ENCODE data around the gene C1orf141. TPM values are rescaled to one million over a fixed set of nuclear protein-coding genes. Genes with fewer than 3 reads are reported as not detected.

The C1orf141 gene
- total RNA-seq, 4 donors from 2014 or later, result not detected

- intact Hi-C loops (cut with DNase I; ENCODE audit: low total_unique reads) (no loop called here), in situ Hi-C loops (cut with MboI; ENCODE audit: low pct_ligation_motif_present in 1 of 4, low pct_unique_long_range_greater_than_20kb in 1 of 4, low sequenced_read_pairs in 3 of 4) (loop anchor here in 2 of 4 donors (25.0 kb wide), 2 partner anchors 118 to 368 kb away; partner anchors contain the start of gene DYNLT5 (in 1 of the 2))
- no peaks in the 10 kb centered on the region for H3K36me3 ChIP-seq
- TF ChIP-seq CTCF (IDR thresholded peaks at IDR 0.05), result no peak
- TF ChIP-seq POLR2A (IDR thresholded peaks at IDR 0.05), result no peak
- TF ChIP-seq EP300 (IDR thresholded peaks at IDR 0.05; ENCODE audit: low read depth), result no peak
- no peak for TF ChIP-seq POLR2AphosphoS5 (IDR thresholded peaks at IDR 0.05)
- peaks cover 3 to 17% (median 6%) of the 10 kb centered on the region in 4 donors for H3K4me1 ChIP-seq
- no peaks in the 10 kb centered on the region for H3K9me3 ChIP-seq
- DNase-seq, result no peak
- H3K4me3 ChIP-seq, result no peak overlapping the region
- WGBS, 2 donors (ENCODE audit: low coverage in 1 of 2), result 60 to 64% methylated on average over 2 of the region's 2 CpGs
- H3K27me3 ChIP-seq, result no peaks in the 10 kb centered on the region
- no peak overlapping the region for H3K27ac ChIP-seq
Observed at GRCh38 chr1:67130673-67131072, 4.1 kb downstream of the C1orf141 start.

GRCh38 chr1:67126974-67127373, 7.8 kb downstream of the C1orf141 start:
- DNase-seq, result no peak
- Histone ChIP-seq H3K27me3 (no peaks in the 10 kb centered on the region), H3K4me3 (no peak overlapping the region), H3K36me3 (no peaks in the 10 kb centered on the region), H3K27ac (no peak overlapping the region), H3K9me3 (no peaks in the 10 kb centered on the region), H3K4me1 (peaks cover 0 to 3% (median 0%) of the 10 kb centered on the region in 4 donors)
- intact Hi-C loops (cut with DNase I; ENCODE audit: low total_unique reads), result no loop called here
- no peak for TF ChIP-seq POLR2AphosphoS5 (IDR thresholded peaks at IDR 0.05)
- 47 to 76% methylated on average over 1 of the region's 1 CpG for WGBS, 2 donors (ENCODE audit: low coverage in 1 of 2)
- in situ Hi-C loops (cut with MboI; ENCODE audit: low pct_ligation_motif_present in 1 of 4, low pct_unique_long_range_greater_than_20kb in 1 of 4, low sequenced_read_pairs in 3 of 4), result loop anchor here in 2 of 4 donors (25.0 kb wide), 2 partner anchors 115 to 365 kb away; partner anchors contain the start of gene DYNLT5 (in 1 of the 2)

GRCh38 chr1:67126111-67126746, 8.5 kb downstream of the C1orf141 start:
- TF ChIP-seq POLR2A (IDR thresholded peaks at IDR 0.05) (no peak), POLR2AphosphoS5 (IDR thresholded peaks at IDR 0.05) (no peak), CTCF (IDR thresholded peaks at IDR 0.05) (no peak), EP300 (IDR thresholded peaks at IDR 0.05; ENCODE audit: low read depth) (no peak)
- in situ Hi-C loops (cut with MboI; ENCODE audit: low pct_ligation_motif_present in 1 of 4, low pct_unique_long_range_greater_than_20kb in 1 of 4, low sequenced_read_pairs in 3 of 4), result loop anchor here in 2 of 4 donors (25.0 kb wide), 2 partner anchors 114 to 364 kb away; partner anchors contain the start of gene DYNLT5 (in 1 of the 2)

GRCh38 chr1:67124455-67124854, 10.3 kb downstream of the C1orf141 start:
- no peak for DNase-seq
- H3K27me3 ChIP-seq, result no peaks in the 10 kb centered on the region
- peaks cover 0 to 3% (median 0%) of the 10 kb centered on the region in 4 donors for H3K4me1 ChIP-seq
- TF ChIP-seq EP300 (IDR thresholded peaks at IDR 0.05; ENCODE audit: low read depth) (no peak), CTCF (IDR thresholded peaks at IDR 0.05) (no peak), POLR2AphosphoS5 (IDR thresholded peaks at IDR 0.05) (no peak), POLR2A (IDR thresholded peaks at IDR 0.05) (no peak)
- WGBS, 2 donors (ENCODE audit: low coverage in 1 of 2), result 93% methylated on average over 4 of the region's 4 CpGs; no CpG with 5 or more reads in 1 of the 2 donors
- H3K4me3 ChIP-seq, result no peak overlapping the region
- in situ Hi-C loops (cut with MboI; ENCODE audit: low pct_ligation_motif_present in 1 of 4, low pct_unique_long_range_greater_than_20kb in 1 of 4, low sequenced_read_pairs in 3 of 4) (no loop called here), intact Hi-C loops (cut with DNase I; ENCODE audit: low total_unique reads) (no loop called here)
- H3K9me3 ChIP-seq, result peaks cover 0 to 4% of the 10 kb centered on the region in 2 donors
- H3K36me3 ChIP-seq, result no peaks in the 10 kb centered on the region
- no peak overlapping the region for H3K27ac ChIP-seq

More at GRCh38 chr1:67126111-67126746, 8.5 kb downstream of the C1orf141 start:
- H3K27ac ChIP-seq, result no peak overlapping the region
- intact Hi-C loops (cut with DNase I; ENCODE audit: low total_unique reads), result no loop called here
- no peak for DNase-seq
- H3K9me3 ChIP-seq, result no peaks in the 10 kb centered on the region
- peaks cover 0 to 3% (median 0%) of the 10 kb centered on the region in 4 donors for H3K4me1 ChIP-seq
- no peaks in the 10 kb centered on the region for H3K36me3 ChIP-seq
- no peaks in the 10 kb centered on the region for H3K27me3 ChIP-seq
- H3K4me3 ChIP-seq, result no peak overlapping the region
- WGBS, 2 donors (ENCODE audit: low coverage in 1 of 2), result 64 to 73% methylated on average over 5 of the region's 5 CpGs

Measured in transverse colon (tissue), 4 donors.